Measurements from ENCODE around the gene EIPR1. TPM values are rescaled to one million over a fixed set of nuclear protein-coding genes. Genes with fewer than 3 reads are reported as not detected.

The EIPR1 gene
- total RNA-seq, 1 experiment from 2014 or later = 27.8 TPM

DNA sequence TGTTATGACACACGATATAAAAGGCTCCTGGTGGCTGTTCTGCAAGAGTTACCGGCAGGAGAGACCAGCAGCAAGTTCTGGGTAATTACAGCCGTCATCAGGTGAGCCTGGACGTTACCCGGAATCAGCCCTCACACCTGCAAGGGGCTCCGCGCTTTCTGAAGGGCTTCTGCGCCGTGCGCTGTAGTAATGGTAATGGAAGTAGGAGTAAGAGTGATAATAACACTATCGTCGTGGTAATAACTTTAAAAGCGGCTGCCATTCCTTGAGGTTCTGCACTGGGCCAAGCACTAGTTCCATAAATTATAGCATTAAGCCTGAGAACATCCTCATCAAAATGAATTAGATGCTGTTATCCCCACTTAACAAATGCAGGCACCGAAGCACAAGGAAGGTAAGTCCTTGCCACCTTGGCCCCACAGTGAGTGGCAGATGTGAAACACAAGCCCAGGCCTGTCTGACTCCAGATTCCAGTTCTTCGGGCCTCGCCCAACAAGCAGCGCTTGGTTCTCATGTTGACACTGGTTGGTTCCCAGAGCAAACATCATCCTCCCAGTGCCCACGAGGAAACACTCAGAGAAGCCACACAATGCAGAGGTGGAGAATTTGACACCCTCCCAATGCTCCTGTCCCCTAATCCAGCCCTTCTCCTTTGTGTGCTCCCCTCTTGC is 205.2 kb downstream of the EIPR1 start:
- Histone ChIP-seq H3K56ac (ENCODE audit: insufficient read length, low read depth, low read length) (no peak overlapping the region), H4K91ac (ENCODE audit: insufficient read length, low read depth, low read length) (no peak overlapping the region), H2BK12ac (ENCODE audit: insufficient read length, low read depth, low read length) (no peak overlapping the region), H2BK20ac (ENCODE audit: low read depth, low read length, poor library complexity, severe bottlenecking) (no peak overlapping the region), H3K4ac (ENCODE audit: low read depth, low read length) (no peak overlapping the region), H4K8ac (replicated peaks; ENCODE audit: insufficient read length, low read depth, low read length) (no peak overlapping the region), H3K23me2 (ENCODE audit: insufficient read length, low read depth, low read length, poor library complexity, severe bottlenecking) (peaks cover 3% of the 10 kb centered on the region), H3K4me2 (ENCODE audit: insufficient read depth, insufficient read length, low read length) (no peak overlapping the region), H3K9me3 (ENCODE audit: control insufficient read depth, low read depth, low read length) (no peaks in the 10 kb centered on the region), H4K20me1 (ENCODE audit: control insufficient read depth, insufficient read depth, insufficient read length) (no peaks in the 10 kb centered on the region), H2BK120ac (ENCODE audit: low read depth, low read length, poor library complexity, severe bottlenecking) (no peak overlapping the region), H3K79me2 (ENCODE audit: insufficient read depth, low read length) (no peaks in the 10 kb centered on the region), H3T11ph (ENCODE audit: low read length) (no peak overlapping the region), H4K5ac (ENCODE audit: insufficient read length, low read depth, low read length) (no peak overlapping the region), H3K14ac (ENCODE audit: insufficient read depth, low read length) (no peak overlapping the region), H2BK15ac (ENCODE audit: low read depth, low read length) (no peak overlapping the region), H3K27me3 (ENCODE audit: insufficient read depth, low read length) (no peaks in the 10 kb centered on the region), H3K4me1 (ENCODE audit: insufficient read depth, low read length) (no peaks in the 10 kb centered on the region; the same call in 1 of the 2 replicates), H3K27ac (ENCODE audit: insufficient read length, low read depth, low read length) (no peak overlapping the region), H3K18ac (ENCODE audit: insufficient read length, low read depth, low read length) (no peak overlapping the region), H3K9ac (ENCODE audit: extremely low read depth, insufficient read length, low read length) (no peak overlapping the region), H2BK5ac (ENCODE audit: insufficient read length, low read length) (no peak overlapping the region), H2AK5ac (ENCODE audit: insufficient read length, low read length) (no peak overlapping the region), H2AFZ (ENCODE audit: low read length) (no peak overlapping the region), H3K79me1 (ENCODE audit: insufficient read depth, low read depth, low read length, poor library complexity, severe bottlenecking) (no peaks in the 10 kb centered on the region), H3K23ac (ENCODE audit: insufficient read length, low read depth, low read length) (no peak overlapping the region)
- Mint-ChIP-seq H3K9me3 (no peaks in the 10 kb centered on the region), H3K36me3 (ENCODE audit: insufficient read depth in 1 of 3, low read depth in 3 of 3) (peaks cover 0 to 14% (median 10%) of the 10 kb centered on the region in 3 experiments; a peak in 5 of 7 replicates), H3K4me3 (no peak overlapping the region), H3K27me3 (ENCODE audit: low read depth) (no peaks in the 10 kb centered on the region; the same call in 1 of the 2 replicates), H3K27ac (peak overlapping the region in 1 of 3 experiments; percentile 8; a peak in 1 of 7 replicates), H3K4me1 (peaks cover 16 to 18% of the 10 kb centered on the region in 2 experiments)
- WGBS (ENCODE audit: extremely low coverage, insufficient read length, low lambda C conversion rate) = no CpG with 5 or more reads among the region's 18 CpGs
- DNase-seq = no peak
- TF ChIP-seq, protein P1, sequence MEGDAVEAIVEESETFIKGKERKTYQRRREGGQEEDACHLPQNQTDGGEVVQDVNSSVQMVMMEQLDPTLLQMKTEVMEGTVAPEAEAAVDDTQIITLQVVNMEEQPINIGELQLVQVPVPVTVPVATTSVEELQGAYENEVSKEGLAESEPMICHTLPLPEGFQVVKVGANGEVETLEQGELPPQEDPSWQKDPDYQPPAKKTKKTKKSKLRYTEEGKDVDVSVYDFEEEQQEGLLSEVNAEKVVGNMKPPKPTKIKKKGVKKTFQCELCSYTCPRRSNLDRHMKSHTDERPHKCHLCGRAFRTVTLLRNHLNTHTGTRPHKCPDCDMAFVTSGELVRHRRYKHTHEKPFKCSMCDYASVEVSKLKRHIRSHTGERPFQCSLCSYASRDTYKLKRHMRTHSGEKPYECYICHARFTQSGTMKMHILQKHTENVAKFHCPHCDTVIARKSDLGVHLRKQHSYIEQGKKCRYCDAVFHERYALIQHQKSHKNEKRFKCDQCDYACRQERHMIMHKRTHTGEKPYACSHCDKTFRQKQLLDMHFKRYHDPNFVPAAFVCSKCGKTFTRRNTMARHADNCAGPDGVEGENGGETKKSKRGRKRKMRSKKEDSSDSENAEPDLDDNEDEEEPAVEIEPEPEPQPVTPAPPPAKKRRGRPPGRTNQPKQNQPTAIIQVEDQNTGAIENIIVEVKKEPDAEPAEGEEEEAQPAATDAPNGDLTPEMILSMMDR (conservative IDR thresholded peaks at IDR 0.05) = no peak
